IMR-90 (cell line): ENCODE data around the gene IL17C. TPM values are rescaled to one million over a fixed set of nuclear protein-coding genes. Genes with fewer than 3 reads are reported as not detected.

Experiments used
- ATAC-seq: fragments of 200-7000 bp; cut with Tn5 transposase; 2 replicates; pipeline ENCODE4 v1.9.1; 2020; ENCODE audit warnings: low read depth, mild to moderate bottlenecking, moderate library complexity
- BruUV-seq: library from RNA; stranded (reverse); fragments of 400-500 nt; replicated peaks from 2 replicates; lab custom pipeline; 2021; lab: Mats Ljungman, UMichigan
- CTCF ChIA-PET: fragments of 300-600 bp; formaldehyde crosslinking; extraction: SDS; loops from one replicate; lab custom pipeline; 2021; ENCODE audit warnings: antibody characterized with exemption; lab: Yijun Ruan, JAX
- POLR2A ChIA-PET: fragments of 300-600 bp; sonication (Branson Sonifier 250); formaldehyde crosslinking; loops from one replicate; lab custom pipeline; 2022; ENCODE audit warnings: antibody characterized with exemption; ENCODE audit not compliant: unreplicated experiment; lab: Charles Lee
- DNase-seq: peaks from one replicate; pipeline ENCODE4 v3.0.0; 2013
- H2AFZ ChIP-seq: replicated peaks from 2 replicates; pipeline ENCODE3; 2013; ENCODE audit warnings: low read length, mild to moderate bottlenecking; ENCODE audit not compliant: poor library complexity
- H2AK5ac ChIP-seq: 2 replicates; pipeline ENCODE4 v1.6.1; 2013; ENCODE audit warnings: low read depth, low read length, inconsistent platforms
- H2AK9ac ChIP-seq: replicated peaks from 2 replicates; pipeline ENCODE3; 2013; ENCODE audit warnings: mild to moderate bottlenecking, low read depth, low read length, moderate library complexity; ENCODE audit not compliant: poor library complexity
- H2BK120ac ChIP-seq: 2 replicates; pipeline ENCODE4 v1.6.1; 2013; ENCODE audit warnings: low read depth, low read length, inconsistent platforms
- H2BK15ac ChIP-seq: 3 replicates; pipeline ENCODE4 v1.6.1; 2013; ENCODE audit warnings: low read depth, low read length, inconsistent platforms
- H2BK20ac ChIP-seq: 2 replicates; pipeline ENCODE4 v1.6.1; 2013; ENCODE audit warnings: low read depth, mild to moderate bottlenecking, inconsistent platforms, low read length, moderate library complexity
- H2BK5ac ChIP-seq: 2 replicates; pipeline ENCODE4 v1.6.1; 2013; ENCODE audit warnings: mild to moderate bottlenecking, low read depth, low read length, inconsistent platforms; ENCODE audit not compliant: poor library complexity, severe bottlenecking
- H3K14ac ChIP-seq: replicated peaks from 2 replicates; pipeline ENCODE4 v1.6.1; 2013; ENCODE audit warnings: low read depth, low read length, inconsistent platforms
- H3K18ac ChIP-seq: 2 replicates; pipeline ENCODE4 v1.6.1; 2013; ENCODE audit warnings: low read depth, low read length, control low read depth
- H3K23ac ChIP-seq: 2 replicates; pipeline ENCODE4 v1.6.1; 2013; ENCODE audit warnings: low read depth, low read length, inconsistent platforms
- H3K27ac ChIP-seq: 2 replicates; pipeline ENCODE4 v1.5.1; 2013; ENCODE audit warnings: mild to moderate bottlenecking, control low read depth, low read length; ENCODE audit not compliant: insufficient read depth
- H3K27me3 ChIP-seq: 2 replicates; pipeline ENCODE4 v1.6.1; 2013; ENCODE audit warnings: low read length; ENCODE audit not compliant: control insufficient read depth, insufficient read depth
- H3K36me3 ChIP-seq: 2 replicates; pipeline ENCODE4 v1.6.1; 2013; ENCODE audit warnings: low read length, mixed read lengths; ENCODE audit not compliant: control insufficient read depth, insufficient read depth
- H3K4ac ChIP-seq: 2 replicates; pipeline ENCODE4 v1.6.1; 2013; ENCODE audit warnings: low read depth, low read length, inconsistent platforms
- H3K4me1 ChIP-seq: 2 replicates; pipeline ENCODE4 v1.6.1; 2013; ENCODE audit warnings: low read length, mixed read lengths; ENCODE audit not compliant: control insufficient read depth, insufficient read depth
- H3K4me2 ChIP-seq: 2 replicates; pipeline ENCODE4 v1.6.1; 2013; ENCODE audit warnings: low read depth, mild to moderate bottlenecking, control low read depth, low read length, moderate library complexity
- H3K4me3 ChIP-seq: 2 replicates; pipeline ENCODE4 v1.5.1; 2013; ENCODE audit warnings: low read depth, mild to moderate bottlenecking, control low read depth, low read length, moderate library complexity; ENCODE audit not compliant: insufficient read depth
- H3K56ac ChIP-seq: 2 replicates; pipeline ENCODE4 v1.6.1; 2013; ENCODE audit warnings: low read length, inconsistent platforms; ENCODE audit not compliant: insufficient read depth; ENCODE audit errors: extremely low read depth
- H3K79me1 ChIP-seq, 2 experiments: 2 replicates each; pipeline ENCODE4 v1.6.1; 2013; ENCODE audit warnings: low read length in 2 of 2, inconsistent platforms in 1 of 2, low read depth in 1 of 2
- H3K9ac ChIP-seq: 2 replicates; pipeline ENCODE4 v1.6.1; 2013; ENCODE audit warnings: low read depth, low read length, control low read depth
- H3K9me1 ChIP-seq: 2 replicates; pipeline ENCODE4 v1.6.1; 2013; ENCODE audit warnings: low read length, inconsistent platforms; ENCODE audit not compliant: insufficient read depth
- H3K9me3 ChIP-seq: 2 replicates; pipeline ENCODE4 v1.6.1; 2013; ENCODE audit warnings: low read length; ENCODE audit not compliant: control insufficient read depth, insufficient read depth
- H4K20me1 ChIP-seq: 2 replicates; pipeline ENCODE4 v1.6.1; 2013; ENCODE audit warnings: low read length, inconsistent platforms; ENCODE audit not compliant: insufficient read depth
- H4K5ac ChIP-seq: 2 replicates; pipeline ENCODE4 v1.6.1; 2013; ENCODE audit warnings: mild to moderate bottlenecking, low read depth, low read length, control low read depth
- H4K8ac ChIP-seq, 2 experiments: 2 replicates each; pipeline ENCODE4 v1.6.1; 2013; ENCODE audit warnings: low read depth in 2 of 2, low read length in 2 of 2, control low read depth in 1 of 2, inconsistent platforms in 1 of 2
- H4K91ac ChIP-seq: 2 replicates; pipeline ENCODE4 v1.6.1; 2013; ENCODE audit warnings: low read depth, low read length, inconsistent platforms; ENCODE audit not compliant: insufficient read depth
- BHLHE40 ChIP-seq: fragments of 150-350 bp; IDR thresholded peaks from 2 replicates; pipeline ENCODE4 v1.6.1; 2016; ENCODE audit warnings: mild to moderate bottlenecking, low read depth, low read length
- CEBPB ChIP-seq: IDR thresholded peaks from 2 replicates; pipeline ENCODE4 v1.6.1; 2012; ENCODE audit warnings: low read depth, low read length, improper control_type of control experiment
- FOS ChIP-seq: fragments of 150-350 bp; IDR thresholded peaks from 2 replicates; pipeline ENCODE4 v1.6.1; 2016; ENCODE audit warnings: low read depth, low read length
- MAFK ChIP-seq: IDR thresholded peaks from 2 replicates; pipeline ENCODE4 v1.6.1; 2012; ENCODE audit warnings: low read depth, low read length, improper control_type of control experiment
- MXI1 ChIP-seq: IDR thresholded peaks from 2 replicates; pipeline ENCODE4 v1.6.1; 2012; ENCODE audit warnings: low read depth, mild to moderate bottlenecking, low read length, moderate library complexity, borderline replicate concordance
- RCOR1 ChIP-seq: IDR thresholded peaks from 2 replicates; pipeline ENCODE4 v1.6.1; 2012; ENCODE audit warnings: mild to moderate bottlenecking, low read length, improper control_type of control experiment; ENCODE audit not compliant: insufficient replicate concordance
- SMC3 ChIP-seq: fragments of 150-350 bp; IDR thresholded peaks from 2 replicates; pipeline ENCODE4 v1.6.1; 2016; ENCODE audit warnings: low read depth, mild to moderate bottlenecking, antibody characterized with exemption, low read length, moderate library complexity
- USF2 ChIP-seq: fragments of 150-350 bp; IDR thresholded peaks from 2 replicates; pipeline ENCODE4 v1.6.1; 2017; ENCODE audit warnings: mild to moderate bottlenecking, antibody characterized with exemption, low read length, low read depth
- WGBS, 2 experiments: methylation state at CpG; one replicate each; pipeline versions ENCODE4 v1.1.5 to v1.1.7; 2013; ENCODE audit warnings: missing lambda C conversion rate in 2 of 2; ENCODE audit not compliant: insufficient read length in 1 of 2; ENCODE audit errors: extremely low coverage in 2 of 2; 5-methylcytosine and 5-hydroxymethylcytosine counted together
- dilution Hi-C: fragments of 300-500 bp; cut with HindIII; formaldehyde crosslinking; loops from one replicate; pipeline ENCODE4 v1.14.3; 2018; ENCODE audit warnings: low sequenced_read_pairs; ENCODE audit not compliant: unreplicated experiment
- in situ Hi-C: fragments of 300-500 bp; cut with MboI; formaldehyde crosslinking; loops from 3 replicates; pipeline ENCODE4 v1.14.3; 2019; ENCODE audit warnings: low sequenced_read_pairs, inconsistent platforms, mixed read lengths
- intact Hi-C: fragments of 100-400 bp; cut with micrococcal nuclease; formaldehyde crosslinking; loops from 2 replicates; pipeline ENCODE4 v1.10.0; 2022
- polyA plus RNA-seq, 3 experiments: library from polyadenylated mRNA; depleted of rRNA; stranded (reverse); fragments of >200 nt; gene quantifications; 2 replicates each; pipeline ENCODE4 v1.2.3, GENCODE V29; 2012; ENCODE audit warnings: low replicate concordance in 1 of 3
- total RNA-seq: library from RNA; depleted of rRNA; stranded (reverse); fragments of >200 nt; gene quantifications from 2 replicates; pipeline ENCODE4 v1.2.3, GENCODE V29; 2012

The IL17C gene
- total and polyA plus RNA-seq, 2 of the 4 experiments (the other 2 are of a cell fraction): 0.09 TPM; not detected in 1

GRCh38 chr16:88646345-88647034 lies 8.1 kb downstream of the IL17C start:
- Histone ChIP-seq H2AFZ (no peak overlapping the region), H3K4ac (no peak overlapping the region), H2BK5ac (no peak overlapping the region), H2BK15ac (no peak overlapping the region), H3K36me3 (peaks cover 3% of the 10 kb centered on the region), H4K91ac (no peak overlapping the region), H3K9me3 (no peaks in the 10 kb centered on the region), H3K9ac (no peak overlapping the region), H3K14ac (no peak overlapping the region), H4K5ac (no peak overlapping the region), H3K4me1 (peaks cover 5% of the 10 kb centered on the region; the same call in 1 of the 2 replicates), H3K18ac (no peak overlapping the region), H2AK5ac (no peak overlapping the region), H4K20me1 (peaks cover 6% of the 10 kb centered on the region), H2BK120ac (no peak overlapping the region), H3K27me3 (no peaks in the 10 kb centered on the region), H3K56ac (no peak overlapping the region), H2BK20ac (no peak overlapping the region), H3K79me1 (peaks cover 0 to 20% of the 10 kb centered on the region in 2 experiments; a peak in 1 of 4 replicates), H3K23ac (no peak overlapping the region), H3K9me1 (no peaks in the 10 kb centered on the region), H3K27ac (no peak overlapping the region), H3K4me3 (no peak overlapping the region), H3K4me2 (no peak overlapping the region), H2AK9ac (peak overlapping the region; percentile 28), H4K8ac (no peak overlapping the region)
- in situ Hi-C loops: no loop called here
- CTCF ChIA-PET: no interaction called here
- POLR2A ChIA-PET: interaction anchor here (0.5 kb wide), 1 partner anchor 14 kb away, joined by 3 read pairs; no protein-coding TSS in a partner anchor
- ATAC-seq (no peak), DNase-seq (no peak)
- intact Hi-C loops: no loop called here
- dilution Hi-C loops: no loop called here
- WGBS, 2 experiments: 94% methylated on average over 5 of the region's 28 CpGs; no CpG with 5 or more reads in 1 of the 2 experiments
- TF ChIP-seq USF2: no peak
- TF ChIP-seq SMC3: no peak
- TF ChIP-seq CEBPB: no peak
- no peak for TF ChIP-seq FOS
- TF ChIP-seq RCOR1: no peak
- no peak for TF ChIP-seq BHLHE40
- TF ChIP-seq MXI1: no peak
- no peak for TF ChIP-seq MAFK
- no TSS peak for BruUV-seq
